Fibroblast of skin of right quadriceps (primary cell): ENCODE results near the gene TCERG1.

Experiments
- DNase-seq: peaks from one replicate; pipeline ENCODE4 v3.0.0-alpha.2; 2013

Gene TCERG1

DNA sequence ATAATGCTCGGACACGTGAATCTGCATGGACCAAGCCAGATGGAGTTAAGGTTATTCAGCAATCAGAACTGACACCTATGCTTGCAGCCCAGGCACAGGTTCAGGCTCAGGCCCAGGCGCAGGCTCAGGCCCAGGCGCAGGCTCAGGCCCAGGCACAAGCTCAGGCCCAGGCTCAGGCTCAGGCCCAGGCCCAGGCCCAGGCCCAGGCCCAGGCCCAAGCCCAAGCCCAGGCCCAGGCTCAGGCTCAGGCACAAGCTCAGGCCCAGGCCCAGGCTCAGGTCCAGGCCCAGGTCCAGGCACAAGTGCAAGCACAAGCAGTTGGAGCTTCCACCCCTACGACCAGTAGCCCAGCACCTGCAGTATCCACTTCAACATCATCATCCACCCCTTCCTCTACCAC lies 11.8 kb downstream of the TCERG1 start:
- DNase-seq = no peak

DNA sequence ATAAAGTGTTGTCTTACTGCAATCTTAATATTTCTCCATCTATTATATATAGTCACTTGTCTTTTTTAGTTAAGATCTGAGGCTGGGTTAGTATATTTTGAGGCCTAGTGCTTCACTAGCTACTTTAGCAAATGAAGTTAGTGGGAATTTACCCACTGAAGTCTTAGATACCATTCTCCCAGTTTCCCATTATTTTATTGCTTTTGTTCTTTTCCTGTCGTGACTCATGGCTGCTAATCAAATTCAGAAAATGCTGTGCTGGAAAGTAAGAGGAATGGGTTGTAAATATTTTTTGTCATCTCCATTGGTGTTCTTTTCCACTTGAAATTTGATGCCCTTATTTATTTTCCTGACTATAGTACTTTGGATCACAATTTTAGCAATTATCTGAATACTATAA lies 14.2 kb downstream of the TCERG1 start:
- DNase-seq = peak; percentile 44

DNA sequence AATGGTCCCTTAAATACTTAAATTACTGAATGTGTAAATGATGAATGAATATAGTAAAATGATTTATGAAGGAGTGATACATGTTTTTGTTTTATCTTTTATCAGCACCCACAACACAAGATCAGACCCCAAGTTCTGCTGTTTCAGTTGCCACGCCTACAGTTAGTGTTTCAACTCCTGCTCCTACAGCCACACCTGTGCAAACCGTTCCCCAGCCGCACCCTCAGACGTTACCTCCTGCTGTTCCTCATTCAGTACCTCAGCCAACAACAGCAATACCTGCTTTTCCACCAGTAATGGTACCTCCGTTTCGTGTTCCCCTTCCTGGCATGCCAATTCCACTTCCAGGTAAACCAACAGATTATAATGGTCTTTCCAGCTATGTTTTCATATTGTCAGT lies 16.3 kb downstream of the TCERG1 start:
- DNase-seq = no peak

DNA sequence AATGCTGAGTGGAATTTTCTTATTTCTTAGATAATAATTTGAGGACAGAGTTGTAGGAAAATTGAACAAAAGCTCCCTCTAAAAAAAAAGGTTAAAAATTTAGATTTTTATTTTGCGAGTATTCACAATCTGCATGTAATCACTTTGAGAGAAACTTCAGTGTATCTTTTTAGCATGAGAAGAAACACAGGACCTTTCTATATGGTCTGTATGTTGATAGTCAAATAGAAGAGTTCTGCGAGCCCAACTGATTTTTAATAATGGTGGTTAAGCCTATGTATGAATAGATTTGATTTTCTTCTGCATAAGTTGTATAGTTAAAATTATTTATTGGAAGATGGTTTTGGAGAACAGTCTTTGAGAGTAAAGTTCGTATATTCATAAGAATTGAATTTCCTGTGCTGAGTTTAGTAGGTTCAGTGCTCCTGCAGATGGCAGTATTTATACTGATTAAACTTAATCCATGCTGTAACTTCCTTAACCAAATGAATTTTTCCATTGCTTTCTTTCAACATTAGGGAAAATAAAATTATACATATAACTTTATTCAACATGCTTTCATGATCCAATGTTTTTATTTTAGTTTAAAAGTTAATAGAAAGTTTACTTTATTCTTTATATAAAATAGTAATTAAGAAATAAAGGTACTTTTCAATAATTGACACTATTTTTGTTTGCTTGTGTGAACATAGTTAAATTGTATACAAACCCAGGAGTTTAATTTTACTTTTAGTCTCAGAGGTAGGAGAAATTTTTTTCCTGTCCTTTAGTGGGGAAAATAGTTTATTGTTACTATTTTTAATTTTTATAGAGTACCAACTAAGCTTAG lies 19.6 kb downstream of the TCERG1 start:
- DNase-seq = no peak

DNA sequence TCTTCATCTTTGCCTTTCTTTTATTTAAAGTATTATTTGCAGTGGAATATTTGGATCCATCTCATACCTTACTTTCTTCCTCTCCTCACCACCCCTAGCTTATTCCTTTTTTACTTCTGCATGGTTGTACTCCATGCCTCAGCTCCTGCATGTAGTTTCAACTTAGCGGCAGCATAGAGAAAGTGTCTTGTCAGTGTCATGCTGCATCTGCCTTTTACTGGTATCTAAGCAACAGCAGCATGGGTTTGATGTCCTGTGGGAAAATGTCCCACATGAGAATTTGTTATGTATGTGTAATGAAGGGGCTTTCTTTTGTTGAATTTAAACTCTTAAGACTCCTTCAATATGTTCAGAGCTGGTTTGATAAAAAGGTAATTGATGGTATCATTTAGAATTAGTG lies 20.6 kb downstream of the TCERG1 start:
- no peak for DNase-seq

GRCh38 chr5:146474065-146474464 lies 26.9 kb downstream of the TCERG1 start:
- no peak for DNase-seq

DNA sequence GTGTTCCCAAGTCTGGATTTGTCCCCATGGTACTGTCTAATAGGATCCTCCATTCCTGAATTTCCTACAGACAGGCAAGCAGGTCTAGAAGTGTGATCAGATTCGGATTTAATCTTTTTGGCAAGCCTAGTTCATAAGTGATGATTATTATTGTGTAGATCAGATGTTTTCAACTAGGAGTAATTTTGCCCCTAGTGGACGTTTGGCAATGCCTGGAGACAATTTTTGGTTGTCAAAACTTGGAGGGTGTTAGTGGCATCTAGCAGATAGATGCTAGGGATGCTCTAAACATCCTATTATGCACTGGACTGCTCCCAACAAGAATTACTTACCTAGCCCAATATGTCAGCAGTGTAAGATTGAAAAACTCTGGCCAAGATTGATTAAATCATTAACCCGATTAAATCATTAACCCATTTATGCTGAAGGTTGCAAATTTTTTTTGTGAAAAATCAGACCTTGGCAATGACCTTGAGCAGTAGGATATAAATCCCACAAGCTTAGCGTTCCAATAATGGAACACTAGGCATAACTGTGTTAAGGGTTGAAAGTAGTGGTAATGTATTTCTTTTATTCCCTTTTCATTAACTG lies 28.2 kb downstream of the TCERG1 start:
- DNase-seq = no peak

- DNase-seq = no peak
Observed at GRCh38 chr5:146475906-146476305, 28.8 kb downstream of the TCERG1 start.

- DNase-seq = no peak
Observed at GRCh38 chr5:146482775-146483174, 35.6 kb downstream of the TCERG1 start.

GRCh38 chr5:146484714-146485391 lies 37.7 kb downstream of the TCERG1 start:
- no peak for DNase-seq

DNA sequence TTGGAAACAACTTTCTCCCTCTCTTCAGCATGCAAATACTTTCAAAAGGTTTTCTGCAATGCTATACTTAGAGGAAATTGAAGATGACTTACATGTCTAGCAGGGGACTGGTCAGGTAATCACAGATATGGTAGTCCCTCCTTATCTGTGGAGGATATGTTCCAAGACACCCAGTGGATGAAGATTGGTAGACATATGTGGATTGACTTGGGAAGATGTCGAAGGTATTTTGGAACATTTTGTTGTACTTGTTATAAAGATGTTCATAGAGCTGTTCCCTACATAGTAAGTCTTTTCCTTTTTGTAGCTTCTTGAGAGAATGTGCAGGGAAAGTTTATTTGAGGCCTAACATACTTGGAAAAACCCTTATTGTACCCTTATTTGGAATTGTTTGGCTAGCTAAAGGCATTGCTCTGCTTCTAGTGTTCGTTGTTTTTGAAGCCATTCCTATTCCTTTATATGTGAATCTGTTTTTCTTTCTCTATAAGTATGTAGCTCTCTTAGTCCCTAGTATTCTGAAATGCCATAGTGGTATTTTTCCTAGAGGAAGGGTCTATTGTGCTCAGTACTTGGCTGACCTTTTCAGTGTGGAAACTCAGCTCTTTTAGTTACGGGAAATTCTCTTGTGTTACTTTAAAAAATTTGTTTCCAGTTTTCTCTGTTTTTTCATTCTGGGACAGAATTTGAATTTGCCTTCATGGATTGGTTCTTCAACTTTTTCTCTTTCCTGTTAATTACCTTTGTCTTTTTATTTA lies 43.1 kb downstream of the TCERG1 start:
- no peak for DNase-seq

DNA sequence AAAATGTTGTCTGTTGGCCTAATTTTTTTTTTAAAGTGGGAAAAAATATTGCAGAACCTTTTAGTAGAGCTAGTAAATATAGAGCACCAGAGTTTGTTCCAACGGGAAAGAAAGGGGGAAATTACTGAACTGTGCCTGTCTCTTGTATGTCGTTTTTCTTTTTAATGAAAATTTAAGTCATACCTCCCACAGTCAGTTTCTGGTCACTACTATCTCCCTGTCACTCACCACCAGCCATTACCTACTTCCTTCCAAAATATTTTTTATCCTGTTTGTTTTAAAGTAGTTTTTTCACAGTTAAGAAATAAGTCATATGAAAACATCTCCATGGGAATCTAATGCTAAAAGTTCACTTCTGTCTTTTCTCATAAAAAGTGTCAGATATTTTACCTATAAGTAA lies 47.5 kb downstream of the TCERG1 start:
- no peak for DNase-seq

- no peak for DNase-seq
Observed at GRCh38 chr5:146499680-146500079, 52.5 kb downstream of the TCERG1 start.

- no peak for DNase-seq
Observed at GRCh38 chr5:146507428-146507827, 60.3 kb downstream of the TCERG1 start.

- DNase-seq = peak; percentile 39
Observed at GRCh38 chr5:146510559-146511125, 63.5 kb downstream of the TCERG1 start.

GRCh38 chr5:146513462-146513861 lies 66.3 kb downstream of the TCERG1 start:
- no peak for DNase-seq

DNA sequence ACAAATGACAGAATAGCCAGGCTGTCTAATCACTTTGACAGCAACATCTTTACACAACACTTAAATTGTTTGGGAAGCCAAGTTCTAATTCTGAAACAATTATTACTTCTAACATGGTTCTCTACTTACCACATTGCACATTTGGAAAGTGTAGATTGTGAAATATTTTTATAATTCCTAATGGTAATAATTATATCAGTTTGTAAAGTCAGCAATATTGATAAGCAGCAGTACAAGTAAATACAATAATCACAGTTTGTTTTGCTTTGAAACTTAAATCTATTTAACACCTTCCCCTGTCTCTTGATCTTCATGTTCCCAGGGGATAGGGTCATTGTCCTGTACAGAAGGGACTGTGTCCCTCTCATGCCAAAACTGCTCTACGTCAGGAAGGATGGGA lies 67.4 kb downstream of the TCERG1 start:
- no peak for DNase-seq

- no peak for DNase-seq
Observed at GRCh38 chr5:146515473-146516150, 68.5 kb downstream of the TCERG1 start.

GRCh38 chr5:146516151-146516475 lies 69.0 kb downstream of the TCERG1 start, which contains the start of gene GPR151:
TSS of gene GPR151 (minus strand) at chr5:146516190. CDS start at chr5:146516113, 77 bp downstream.
- no peak for DNase-seq

- no peak for DNase-seq
Observed at GRCh38 chr5:146519554-146519953, 72.4 kb downstream of the TCERG1 start.

GRCh38 chr5:146520731-146521130 lies 73.6 kb downstream of the TCERG1 start:
- no peak for DNase-seq

GRCh38 chr5:146521403-146522106 lies 74.4 kb downstream of the TCERG1 start:
- DNase-seq = no peak
